ENCODE results near the gene ULK1. TPM values are rescaled to one million over a fixed set of nuclear protein-coding genes. Genes with fewer than 3 reads are reported as not detected.
"Not testable (repeated sequence)": the region's sequence is repeated elsewhere in the genome, so short reads cannot be mapped to it uniquely, and the experiment has no call there.

ULK1 gene
- total RNA-seq, 1 donor from 2014 or later: 3.2 TPM

DNA sequence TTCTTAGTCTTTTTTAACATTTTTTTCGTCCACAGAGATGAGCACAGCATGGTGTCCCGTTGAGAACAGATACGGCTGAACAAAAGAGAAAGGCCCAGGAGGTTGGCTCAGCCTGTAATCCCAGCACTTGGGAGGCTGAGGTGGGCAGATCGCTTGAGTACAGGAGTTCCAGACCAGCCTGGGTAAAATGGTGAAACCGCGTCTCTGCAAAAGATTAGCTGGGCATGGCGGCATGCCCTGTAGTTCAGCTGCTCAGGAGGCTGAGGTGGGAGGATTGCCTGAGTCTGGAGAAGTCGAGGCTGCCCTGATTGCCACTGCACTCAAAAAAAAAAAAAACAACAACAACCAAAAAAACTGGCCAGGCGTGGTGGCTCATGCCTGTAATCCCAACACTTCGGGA is 49.5 kb downstream of the ULK1 start:
- FAIRE-seq: no peak
- H3K36me3 ChIP-seq (ENCODE audit: control insufficient read depth, insufficient read depth, low read length): peaks cover 25% of the 10 kb centered on the region
- H3K27me3 ChIP-seq (ENCODE audit: control insufficient read depth, insufficient read depth, low read length): no peaks in the 10 kb centered on the region
- TF ChIP-seq, protein P1, sequence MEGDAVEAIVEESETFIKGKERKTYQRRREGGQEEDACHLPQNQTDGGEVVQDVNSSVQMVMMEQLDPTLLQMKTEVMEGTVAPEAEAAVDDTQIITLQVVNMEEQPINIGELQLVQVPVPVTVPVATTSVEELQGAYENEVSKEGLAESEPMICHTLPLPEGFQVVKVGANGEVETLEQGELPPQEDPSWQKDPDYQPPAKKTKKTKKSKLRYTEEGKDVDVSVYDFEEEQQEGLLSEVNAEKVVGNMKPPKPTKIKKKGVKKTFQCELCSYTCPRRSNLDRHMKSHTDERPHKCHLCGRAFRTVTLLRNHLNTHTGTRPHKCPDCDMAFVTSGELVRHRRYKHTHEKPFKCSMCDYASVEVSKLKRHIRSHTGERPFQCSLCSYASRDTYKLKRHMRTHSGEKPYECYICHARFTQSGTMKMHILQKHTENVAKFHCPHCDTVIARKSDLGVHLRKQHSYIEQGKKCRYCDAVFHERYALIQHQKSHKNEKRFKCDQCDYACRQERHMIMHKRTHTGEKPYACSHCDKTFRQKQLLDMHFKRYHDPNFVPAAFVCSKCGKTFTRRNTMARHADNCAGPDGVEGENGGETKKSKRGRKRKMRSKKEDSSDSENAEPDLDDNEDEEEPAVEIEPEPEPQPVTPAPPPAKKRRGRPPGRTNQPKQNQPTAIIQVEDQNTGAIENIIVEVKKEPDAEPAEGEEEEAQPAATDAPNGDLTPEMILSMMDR (IDR thresholded peaks at IDR 0.05; ENCODE audit: insufficient read depth, low read length, severe bottlenecking): no peak
- no peak overlapping the region for H3K4me3 ChIP-seq (ENCODE audit: low read depth, low read length)
- DNase-seq (ENCODE audit: low read depth): no peak

DNA sequence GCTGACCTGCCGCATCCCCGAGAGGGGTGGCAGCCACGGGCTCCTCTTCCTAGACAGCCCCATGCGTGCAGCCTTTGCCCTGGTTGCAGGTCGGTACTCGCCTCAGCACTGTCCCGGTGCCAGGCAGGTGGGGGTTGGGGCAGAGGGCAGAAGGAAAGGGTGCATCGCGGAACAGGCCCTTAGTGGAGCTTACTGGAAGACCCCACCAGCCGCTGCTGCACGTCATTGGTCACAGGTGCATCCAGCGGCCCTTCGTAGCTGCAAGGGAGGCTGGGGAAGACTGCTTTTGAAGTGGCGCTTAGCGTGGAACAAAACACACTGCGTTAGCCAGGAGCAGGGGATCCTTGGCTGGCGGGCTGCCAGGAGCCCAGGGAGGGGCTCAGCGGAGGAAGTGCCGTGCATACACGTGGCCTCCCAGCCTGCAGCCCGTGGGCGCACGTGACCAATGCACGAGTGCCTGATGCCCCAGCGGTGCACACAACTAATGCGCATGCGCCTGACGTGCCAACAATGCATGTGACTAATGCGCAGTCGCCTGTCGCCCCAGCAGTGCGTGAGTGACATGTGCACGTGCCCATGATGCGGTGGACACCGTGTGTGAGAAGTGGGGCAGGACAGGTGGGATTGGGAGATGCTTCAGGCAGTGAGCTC is 50.3 kb downstream of the ULK1 start:
- Histone ChIP-seq H3K36me3 (ENCODE audit: control insufficient read depth, insufficient read depth, low read length) (peaks cover 20% of the 10 kb centered on the region), H3K4me3 (ENCODE audit: low read depth, low read length) (no peak overlapping the region), H3K27me3 (ENCODE audit: control insufficient read depth, insufficient read depth, low read length) (no peaks in the 10 kb centered on the region)
- FAIRE-seq (peak; percentile 40), DNase-seq (ENCODE audit: low read depth) (no peak)
- TF ChIP-seq, protein P1 (IDR thresholded peaks at IDR 0.05; ENCODE audit: insufficient read depth, low read length, severe bottlenecking): no peak

DNA sequence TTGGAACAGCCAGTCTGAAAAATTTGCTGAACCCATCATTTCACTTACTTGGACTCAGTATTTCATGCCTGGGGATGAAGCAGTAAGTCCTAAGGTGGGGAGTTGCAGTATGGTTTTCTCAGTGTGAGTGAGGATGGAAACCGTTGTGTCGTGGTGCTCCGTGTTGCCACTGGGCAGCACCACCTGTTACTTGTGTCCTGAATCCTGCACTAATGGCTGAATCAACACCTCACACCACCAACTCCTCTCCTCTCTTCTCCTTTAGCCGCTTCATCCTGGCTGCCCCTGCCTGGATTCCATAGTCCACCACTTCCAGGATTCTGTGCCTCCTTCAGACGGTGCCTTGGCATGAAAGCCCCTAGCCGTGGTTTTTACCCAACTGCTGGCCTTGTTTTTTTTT is 52.3 kb downstream of the ULK1 start:
- H3K4me3 ChIP-seq (ENCODE audit: low read depth, low read length): no peak overlapping the region
- H3K36me3 ChIP-seq (ENCODE audit: control insufficient read depth, insufficient read depth, low read length): peaks cover 12% of the 10 kb centered on the region
- TF ChIP-seq, protein P1 (IDR thresholded peaks at IDR 0.05; ENCODE audit: insufficient read depth, low read length, severe bottlenecking): no peak
- DNase-seq (ENCODE audit: low read depth) (no peak), FAIRE-seq (no peak)
- no peaks in the 10 kb centered on the region for H3K27me3 ChIP-seq (ENCODE audit: control insufficient read depth, insufficient read depth, low read length)

DNA sequence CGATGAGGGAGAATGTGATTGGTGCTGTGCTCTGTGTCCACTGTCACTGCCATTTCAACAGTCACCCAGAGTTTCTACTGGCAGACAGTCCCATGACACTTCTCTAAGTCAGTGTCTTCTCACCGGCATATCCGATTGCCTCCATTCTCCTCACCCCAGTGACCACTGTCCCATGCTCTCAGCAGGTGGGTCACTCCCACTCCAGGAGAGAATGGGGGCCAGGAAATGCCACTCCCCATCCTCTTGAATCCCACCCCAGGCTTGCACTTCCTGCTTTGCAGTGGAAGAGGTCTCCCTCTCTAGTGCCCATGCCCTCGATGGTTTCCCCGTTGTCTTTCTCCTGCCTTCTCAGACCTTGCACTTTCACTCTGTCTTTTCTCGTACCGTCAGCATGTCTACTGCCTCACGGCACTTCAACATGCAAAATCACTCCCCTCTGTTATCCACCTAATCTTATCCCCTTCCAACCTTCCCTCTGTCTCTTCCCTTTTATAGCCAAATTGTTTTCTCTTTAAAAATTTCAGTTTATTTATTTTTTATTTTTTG is 53.1 kb downstream of the ULK1 start:
- FAIRE-seq: peak; percentile 90
- no peak overlapping the region for H3K4me3 ChIP-seq (ENCODE audit: low read depth, low read length)
- peaks cover 9% of the 10 kb centered on the region for H3K36me3 ChIP-seq (ENCODE audit: control insufficient read depth, insufficient read depth, low read length)
- TF ChIP-seq, protein P1 (IDR thresholded peaks at IDR 0.05; ENCODE audit: insufficient read depth, low read length, severe bottlenecking): no peak
- H3K27me3 ChIP-seq (ENCODE audit: control insufficient read depth, insufficient read depth, low read length): no peaks in the 10 kb centered on the region
- DNase-seq (ENCODE audit: low read depth): no peak

- DNase-seq (ENCODE audit: low read depth) (no peak), FAIRE-seq (no peak)
- H3K4me3 ChIP-seq (ENCODE audit: low read depth, low read length): no peak overlapping the region
- H3K36me3 ChIP-seq (ENCODE audit: control insufficient read depth, insufficient read depth, low read length): peaks cover 8% of the 10 kb centered on the region
- H3K27me3 ChIP-seq (ENCODE audit: control insufficient read depth, insufficient read depth, low read length): no peaks in the 10 kb centered on the region
- TF ChIP-seq, protein P1 (IDR thresholded peaks at IDR 0.05; ENCODE audit: insufficient read depth, low read length, severe bottlenecking): no peak
Observed at GRCh38 chr12:131948166-131948712, 53.8 kb downstream of the ULK1 start.

- H3K4me3 ChIP-seq (ENCODE audit: low read depth, low read length): peak overlapping the region; percentile 83
- not testable (repeated sequence) for H3K36me3 ChIP-seq (ENCODE audit: control insufficient read depth, insufficient read depth, low read length); H3K27me3 ChIP-seq (ENCODE audit: control insufficient read depth, insufficient read depth, low read length); DNase-seq (ENCODE audit: low read depth); FAIRE-seq
Observed at GRCh38 chr12:131948713-131949430, 54.5 kb downstream of the ULK1 start.
